ENCODE results near the gene MOB3A.

DNA sequence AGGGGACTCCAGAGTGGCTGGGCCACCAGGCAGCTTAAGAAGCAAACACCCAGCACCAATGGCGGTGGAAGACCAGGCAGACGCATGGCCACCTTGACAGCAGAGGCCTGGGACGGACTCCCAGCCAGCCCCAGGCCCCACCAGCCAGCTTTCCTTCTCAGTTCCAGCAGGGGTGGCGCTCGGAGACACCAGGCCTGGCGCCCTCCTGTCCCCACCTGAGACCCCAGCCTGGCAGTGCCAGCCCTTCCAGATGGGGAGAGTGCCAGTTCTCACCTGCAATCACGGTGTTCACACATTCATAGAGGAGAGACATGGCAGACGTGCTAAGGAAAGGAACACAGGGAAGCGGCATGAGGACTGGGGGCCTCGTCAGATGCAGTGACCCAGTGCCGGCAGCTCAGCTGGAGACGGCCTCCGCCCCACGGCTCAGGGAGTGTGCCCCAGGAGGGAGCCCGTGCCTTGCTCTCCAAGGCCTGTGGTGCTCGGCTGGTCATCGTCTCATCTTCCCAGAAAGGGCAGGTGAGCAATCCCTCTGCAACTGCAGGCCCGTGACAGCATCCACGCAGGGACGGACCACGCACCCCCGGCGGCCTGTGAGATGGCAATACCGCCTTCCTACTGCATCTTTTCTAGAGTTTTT, 30.9 kb upstream of the MOB3A start:
- TF ChIP-seq CTCF (IDR thresholded peaks at IDR 0.05) (no peak), POLR2A (IDR thresholded peaks at IDR 0.05) (no peak), EP300 (IDR thresholded peaks at IDR 0.05) (no peak), POLR2AphosphoS5 (IDR thresholded peaks at IDR 0.05) (no peak)

All from stomach (tissue), 4 donors.